Lung (tissue), 12 donors: ENCODE measurements around the gene C16orf46. TPM values are rescaled to one million over a fixed set of nuclear protein-coding genes. Genes with fewer than 3 reads are reported as not detected.

Experiments used
- ATAC-seq: fragments of 200-7000 bp; cut with Tn5 transposase; one replicate; pipeline ENCODE4 v1.9.1; 2020; ENCODE audit warnings: moderate number of reproducible peaks; ENCODE audit not compliant: insufficient read depth, low FRiP score
- DNase-seq, 3 donors: peaks; one replicate each; pipeline ENCODE4 v3.0.0-alpha.2; 2013 to 2017
- H3K27ac ChIP-seq, 2 donors: one replicate each; pipeline ENCODE4 v1.5.1; 2013; ENCODE audit warnings: mild to moderate bottlenecking in 2 of 2, moderate library complexity in 2 of 2, control low read depth in 1 of 2, inconsistent platforms in 1 of 2, low read depth in 1 of 2, low read length in 1 of 2
- H3K27me3 ChIP-seq, 3 donors: one replicate each; pipeline ENCODE4 v1.5.1; 2013; ENCODE audit warnings: low read length in 2 of 3; ENCODE audit not compliant: control insufficient read depth in 3 of 3, insufficient read depth in 3 of 3
- H3K36me3 ChIP-seq, 4 donors: one replicate each; pipeline ENCODE4 v1.5.1; 2013; ENCODE audit warnings: low read length in 4 of 4, mild to moderate bottlenecking in 1 of 4, moderate library complexity in 1 of 4; ENCODE audit not compliant: control insufficient read depth in 4 of 4, insufficient read depth in 4 of 4
- H3K4me1 ChIP-seq, 5 donors: one replicate each; pipeline ENCODE4 v1.5.1; 2013; ENCODE audit warnings: low read length in 5 of 5, mild to moderate bottlenecking in 2 of 5, moderate library complexity in 1 of 5; ENCODE audit not compliant: control insufficient read depth in 5 of 5, insufficient read depth in 5 of 5
- H3K4me3 ChIP-seq: one replicate; pipeline ENCODE4 v1.5.1; 2013; ENCODE audit warnings: mild to moderate bottlenecking, control low read depth, moderate library complexity
- H3K9ac ChIP-seq, 2 donors: one replicate each; pipeline ENCODE4 v1.5.1; 2013; ENCODE audit warnings: low read length in 2 of 2, control low read depth in 1 of 2; ENCODE audit not compliant: insufficient read depth in 1 of 2
- H3K9me3 ChIP-seq, 4 donors: one replicate each; pipeline ENCODE4 v1.5.1; 2013; ENCODE audit warnings: low read length in 3 of 4, mild to moderate bottlenecking in 1 of 4, moderate library complexity in 1 of 4; ENCODE audit not compliant: control insufficient read depth in 4 of 4, insufficient read depth in 3 of 4
- WGBS, 2 donors: extraction: QIAGEN DNeasy Blood & Tissue Kit; methylation state at CpG; one replicate each; pipeline ENCODE4 v1.1.7; 2013; 5-methylcytosine and 5-hydroxymethylcytosine counted together
- polyA plus RNA-seq, 2 donors: library from polyadenylated mRNA; stranded (reverse); fragments of 200-250 nt; gene quantifications; one replicate each; pipeline ENCODE4 v1.2.1, GENCODE V29; 2013
- total RNA-seq, 2 donors: library from RNA; depleted of rRNA in 1 of 2; stranded (reverse); fragments of >200 nt in 1 of 2; gene quantifications; one replicate each; pipeline ENCODE4 v1.2.1, GENCODE V29; 2014 to 2021
- TF ChIP-seq, protein P1 (sequence below): IDR thresholded peaks from 2 replicates; pipeline ENCODE4 v1.5.1; 2012; ENCODE audit warnings: mild to moderate bottlenecking; ENCODE audit errors: control extremely low read depth, extremely low read depth
- donor health status: control.
- donor health status: control.
- donor health status: Bipolar disorder and iron deficiency.
- donor health status: healthy.
- donor health status: DM: yes; HTN: yes; CAD: no.

C16orf46 gene
- total and polyA plus RNA-seq, 4 donors: 1.0 to 4.4 (median 1.8) TPM

DNA sequence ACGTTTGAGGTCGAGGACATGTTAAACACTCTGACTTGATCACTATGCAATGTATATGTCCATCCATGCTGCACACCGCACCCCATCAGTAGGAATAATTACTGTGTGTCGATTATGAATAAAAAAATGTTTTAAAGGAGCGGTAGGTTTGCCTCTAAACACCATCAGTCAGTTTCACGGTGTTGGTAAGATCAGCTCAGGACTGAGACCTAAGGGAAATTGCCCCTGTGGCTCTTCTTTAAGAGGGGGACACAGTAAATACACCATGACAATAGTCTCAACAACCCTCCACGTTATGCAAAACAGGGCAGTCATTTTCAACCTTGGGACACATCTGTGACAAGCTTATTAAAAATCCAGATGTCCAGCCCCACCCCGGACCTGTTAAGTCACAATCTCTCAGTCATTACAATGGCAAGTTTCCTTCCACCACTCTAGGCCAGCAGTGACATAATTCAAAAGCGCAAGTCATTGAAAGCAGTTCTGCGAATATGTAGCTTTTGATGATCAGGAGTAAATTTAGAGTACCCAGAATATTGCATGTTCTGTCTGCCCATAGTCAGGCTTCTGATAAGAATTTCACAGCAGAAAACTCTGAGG, 40.2 kb downstream of the C16orf46 start:
- H3K4me1 ChIP-seq: peaks cover 3 to 10% (median 8%) of the 10 kb centered on the region in 5 donors
- DNase-seq: peak in 2 of 3 donors; percentile 9 to 13
- peak overlapping the region; percentile 2 to 26 for H3K9ac ChIP-seq
- ATAC-seq: no peak
- H3K36me3 ChIP-seq: peaks cover 0 to 9% (median 7%) of the 10 kb centered on the region in 4 donors
- H3K27ac ChIP-seq: peak overlapping the region; percentile 94 to 98
- 23 to 31% methylated on average over 10 of the region's 10 CpGs for WGBS, 2 donors
- TF ChIP-seq, protein P1, sequence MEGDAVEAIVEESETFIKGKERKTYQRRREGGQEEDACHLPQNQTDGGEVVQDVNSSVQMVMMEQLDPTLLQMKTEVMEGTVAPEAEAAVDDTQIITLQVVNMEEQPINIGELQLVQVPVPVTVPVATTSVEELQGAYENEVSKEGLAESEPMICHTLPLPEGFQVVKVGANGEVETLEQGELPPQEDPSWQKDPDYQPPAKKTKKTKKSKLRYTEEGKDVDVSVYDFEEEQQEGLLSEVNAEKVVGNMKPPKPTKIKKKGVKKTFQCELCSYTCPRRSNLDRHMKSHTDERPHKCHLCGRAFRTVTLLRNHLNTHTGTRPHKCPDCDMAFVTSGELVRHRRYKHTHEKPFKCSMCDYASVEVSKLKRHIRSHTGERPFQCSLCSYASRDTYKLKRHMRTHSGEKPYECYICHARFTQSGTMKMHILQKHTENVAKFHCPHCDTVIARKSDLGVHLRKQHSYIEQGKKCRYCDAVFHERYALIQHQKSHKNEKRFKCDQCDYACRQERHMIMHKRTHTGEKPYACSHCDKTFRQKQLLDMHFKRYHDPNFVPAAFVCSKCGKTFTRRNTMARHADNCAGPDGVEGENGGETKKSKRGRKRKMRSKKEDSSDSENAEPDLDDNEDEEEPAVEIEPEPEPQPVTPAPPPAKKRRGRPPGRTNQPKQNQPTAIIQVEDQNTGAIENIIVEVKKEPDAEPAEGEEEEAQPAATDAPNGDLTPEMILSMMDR: no peak
- no peaks in the 10 kb centered on the region for H3K27me3 ChIP-seq
- no peaks in the 10 kb centered on the region for H3K9me3 ChIP-seq
- peak overlapping the region; percentile 99 for H3K4me3 ChIP-seq

DNA sequence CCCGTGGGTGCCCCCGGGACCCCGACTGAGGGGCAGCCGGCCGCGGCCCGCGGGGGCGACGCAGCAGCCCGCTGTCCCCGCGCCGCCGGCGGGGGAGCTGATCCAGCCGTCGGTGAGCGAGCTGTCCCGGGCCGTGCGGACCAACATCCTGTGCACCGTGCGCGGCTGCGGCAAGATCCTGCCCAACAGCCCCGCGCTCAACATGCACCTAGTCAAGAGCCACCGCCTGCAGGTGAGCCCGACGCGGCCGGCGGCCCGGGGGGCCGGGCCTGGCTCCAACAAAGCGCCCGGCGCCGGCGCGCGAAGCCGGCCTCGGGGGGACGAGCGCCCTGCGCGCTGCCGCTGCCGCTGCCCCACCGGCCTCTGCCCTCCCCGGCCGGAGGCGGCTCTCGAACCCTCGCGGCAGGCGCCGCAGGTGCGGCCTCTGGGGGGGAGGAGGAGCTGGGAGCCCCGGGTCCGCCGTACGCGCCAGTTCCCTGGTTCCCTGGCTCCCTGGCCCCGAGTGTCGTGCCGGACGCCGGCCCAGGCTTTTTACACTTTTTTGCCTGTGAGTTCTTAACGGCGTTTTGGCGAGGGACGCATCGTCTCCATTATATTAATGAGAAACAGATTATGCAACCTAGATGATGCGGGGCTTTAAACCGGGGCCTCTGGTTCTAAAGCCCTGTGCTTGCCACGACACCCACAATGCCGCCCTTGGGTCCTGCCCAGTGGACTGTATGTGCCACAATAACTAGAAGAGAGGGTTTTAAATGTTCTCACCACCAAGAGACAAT, 40.9 kb downstream of the C16orf46 start:
- DNase-seq (peak; percentile 22 to 51 (median 42)), ATAC-seq (peak; percentile 41)
- peak overlapping the region; percentile 2 to 26 for H3K9ac ChIP-seq
- peaks cover 3 to 10% (median 8%) of the 10 kb centered on the region in 5 donors for H3K4me1 ChIP-seq
- peaks cover 0 to 2% (median under 1%) of the 10 kb centered on the region in 4 donors for H3K36me3 ChIP-seq
- peak overlapping the region; percentile 99 for H3K4me3 ChIP-seq
- H3K9me3 ChIP-seq: no peaks in the 10 kb centered on the region
- H3K27me3 ChIP-seq: no peaks in the 10 kb centered on the region
- WGBS, 2 donors: 0% methylated on average over 57 to 80 of the region's 80 CpGs
- TF ChIP-seq, protein P1: no peak
- peak overlapping the region; percentile 94 to 98 for H3K27ac ChIP-seq

DNA sequence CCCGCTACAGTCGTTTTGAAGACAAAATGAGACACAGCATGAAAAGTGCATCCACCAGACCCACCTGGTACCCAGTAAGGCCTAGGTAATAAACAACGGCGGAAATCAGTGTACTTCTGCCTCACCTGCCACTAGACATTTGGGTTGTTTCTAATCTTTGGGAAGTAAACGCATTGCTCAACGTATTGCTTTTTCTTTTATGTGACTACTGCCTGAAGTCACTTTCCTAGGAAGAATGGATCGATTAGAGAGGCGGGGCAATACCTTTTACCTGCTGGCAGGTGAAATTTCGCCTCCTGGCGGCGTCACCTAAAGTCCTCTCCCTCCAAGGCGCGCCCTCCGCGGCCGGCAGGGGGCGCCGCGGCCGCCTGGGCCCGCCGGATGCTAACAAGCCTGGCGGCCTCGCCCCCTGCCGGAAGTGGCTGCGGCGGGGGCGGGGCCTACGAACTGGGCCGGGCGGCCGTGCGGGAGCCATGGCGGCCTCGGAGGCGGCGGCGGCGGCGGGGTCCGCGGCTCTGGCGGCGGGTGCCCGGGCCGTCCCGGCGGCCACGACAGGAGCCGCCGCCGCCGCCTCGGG, 41.6 kb downstream of the C16orf46 start, which contains the start of gene ATMIN:
Gene ATMIN (plus strand): TSS at position 445 of the 577 bp plus-strand sequence. CDS start 29 bp downstream, at position 474.
- WGBS, 2 donors: 5 to 13% methylated on average over 24 to 54 of the region's 54 CpGs

More for the DNA sequence above, 41.6 kb downstream of the C16orf46 start, which contains the start of gene ATMIN:
- H3K27ac ChIP-seq: peak within 1 kb of the TSS; percentile 94 to 98
- H3K27me3 ChIP-seq: no peaks in the 10 kb centered on the region
- peak within 1 kb of the TSS; percentile 2 to 26 for H3K9ac ChIP-seq
- peaks cover 3 to 10% (median 8%) of the 10 kb centered on the region in 5 donors for H3K4me1 ChIP-seq
- H3K4me3 ChIP-seq: peak within 1 kb of the TSS; percentile 99
- H3K9me3 ChIP-seq: no peaks in the 10 kb centered on the region
- peaks cover 0 to 2% (median under 1%) of the 10 kb centered on the region in 4 donors for H3K36me3 ChIP-seq
- TF ChIP-seq, protein P1: peak; percentile 86
- DNase-seq (peak; percentile 87 to 91 (median 88)), ATAC-seq (peak; percentile 100)
